ENCODE measurements around the gene RELL2.

DNA sequence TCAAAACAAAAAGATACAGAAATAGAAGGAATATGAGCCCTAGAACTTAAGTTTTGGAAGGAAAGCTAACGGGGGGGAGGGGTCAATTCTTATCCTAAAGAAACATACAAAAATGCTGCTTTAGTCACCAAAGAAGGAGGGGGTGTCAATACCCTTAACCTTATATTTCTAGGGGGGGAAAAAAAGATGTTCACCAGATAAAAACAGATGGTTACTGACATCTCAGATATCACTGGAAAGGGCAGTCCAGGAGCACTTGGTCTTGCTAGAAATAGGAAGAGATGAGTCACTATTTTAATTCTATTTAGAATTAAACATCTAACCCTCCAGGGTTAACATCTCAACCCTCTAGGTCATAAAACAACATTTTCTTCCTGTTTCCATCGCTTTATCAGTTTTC, 19.7 kb upstream of the RELL2 start:
- TF ChIP-seq, protein P1, sequence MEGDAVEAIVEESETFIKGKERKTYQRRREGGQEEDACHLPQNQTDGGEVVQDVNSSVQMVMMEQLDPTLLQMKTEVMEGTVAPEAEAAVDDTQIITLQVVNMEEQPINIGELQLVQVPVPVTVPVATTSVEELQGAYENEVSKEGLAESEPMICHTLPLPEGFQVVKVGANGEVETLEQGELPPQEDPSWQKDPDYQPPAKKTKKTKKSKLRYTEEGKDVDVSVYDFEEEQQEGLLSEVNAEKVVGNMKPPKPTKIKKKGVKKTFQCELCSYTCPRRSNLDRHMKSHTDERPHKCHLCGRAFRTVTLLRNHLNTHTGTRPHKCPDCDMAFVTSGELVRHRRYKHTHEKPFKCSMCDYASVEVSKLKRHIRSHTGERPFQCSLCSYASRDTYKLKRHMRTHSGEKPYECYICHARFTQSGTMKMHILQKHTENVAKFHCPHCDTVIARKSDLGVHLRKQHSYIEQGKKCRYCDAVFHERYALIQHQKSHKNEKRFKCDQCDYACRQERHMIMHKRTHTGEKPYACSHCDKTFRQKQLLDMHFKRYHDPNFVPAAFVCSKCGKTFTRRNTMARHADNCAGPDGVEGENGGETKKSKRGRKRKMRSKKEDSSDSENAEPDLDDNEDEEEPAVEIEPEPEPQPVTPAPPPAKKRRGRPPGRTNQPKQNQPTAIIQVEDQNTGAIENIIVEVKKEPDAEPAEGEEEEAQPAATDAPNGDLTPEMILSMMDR (conservative IDR thresholded peaks at IDR 0.05): no peak
- TF ChIP-seq EZH2 (IDR thresholded peaks at IDR 0.05; ENCODE audit: low read depth): no peak

Data from PC-9 (cell line).